GM21723 (cell line): ENCODE measurements around the gene GGACT.

Source experiments
- ATAC-seq: cut with Tn5 transposase; IDR thresholded peaks from one replicate; pipeline ENCODE4 v1.9.1; 2021; ENCODE audit warnings: mild to moderate bottlenecking, moderate library complexity; ENCODE audit not compliant: unreplicated experiment

The GGACT gene

GRCh38 chr13:100517728-100518127 is 70.9 kb downstream of the GGACT start:
- no peak for ATAC-seq

GRCh38 chr13:100517135-100517534 is 71.5 kb downstream of the GGACT start:
- no peak for ATAC-seq

- no peak for ATAC-seq
Observed at GRCh38 chr13:100515410-100515800, 73.2 kb downstream of the GGACT start.

GRCh38 chr13:100514788-100515409 is 73.7 kb downstream of the GGACT start:
- peak; percentile 91 for ATAC-seq

GRCh38 chr13:100513987-100514670 is 74.5 kb downstream of the GGACT start:
- no peak for ATAC-seq

- no peak for ATAC-seq
Observed at GRCh38 chr13:100513171-100513570, 75.4 kb downstream of the GGACT start.

- ATAC-seq = no peak
Observed at GRCh38 chr13:100512422-100512821, 76.2 kb downstream of the GGACT start.

GRCh38 chr13:100511466-100511865 is 77.1 kb downstream of the GGACT start:
- no peak for ATAC-seq

GRCh38 chr13:100510208-100510957 is 78.2 kb downstream of the GGACT start:
- ATAC-seq = no peak

GRCh38 chr13:100508996-100509395 is 79.6 kb downstream of the GGACT start:
- ATAC-seq = no peak

GRCh38 chr13:100508455-100508854 is 80.1 kb downstream of the GGACT start:
- ATAC-seq = no peak

- peak; percentile 47 for ATAC-seq
Observed at GRCh38 chr13:100506600-100507422, 81.8 kb downstream of the GGACT start.

- ATAC-seq = peak; percentile 85
Observed at GRCh38 chr13:100506154-100506553, 82.4 kb downstream of the GGACT start.

- no peak for ATAC-seq
Observed at GRCh38 chr13:100503622-100504021, 85.0 kb downstream of the GGACT start.

- no peak for ATAC-seq
Observed at GRCh38 chr13:100502446-100502845, 86.1 kb downstream of the GGACT start.

- ATAC-seq = no peak
Observed at GRCh38 chr13:100497389-100497788, 91.2 kb downstream of the GGACT start.

GRCh38 chr13:100495455-100495854 is 93.1 kb downstream of the GGACT start:
- no peak for ATAC-seq

GRCh38 chr13:100493418-100493817 is 95.2 kb downstream of the GGACT start:
- ATAC-seq = no peak

GRCh38 chr13:100491164-100491842 is 97.3 kb downstream of the GGACT start:
- no peak for ATAC-seq

GRCh38 chr13:100490692-100491091 is 97.9 kb downstream of the GGACT start:
- no peak for ATAC-seq

- ATAC-seq = no peak
Observed at GRCh38 chr13:100485265-100485664, 103.3 kb downstream of the GGACT start.
